LHCN-M2 (cell line): ENCODE results near the gene HYAL2. TPM values are rescaled to one million over a fixed set of nuclear protein-coding genes. Genes with fewer than 3 reads are reported as not detected.

ENCODE experiments used
- DNase-seq: peaks from one replicate; pipeline ENCODE4 v3.0.0-alpha.2; 2012; ENCODE audit warnings: low read depth
- total RNA-seq: library from RNA; depleted of rRNA; stranded (reverse); fragments of >200 nt; gene quantifications from 2 replicates; pipeline ENCODE4 v1.2.3, GENCODE V29; 2014

The HYAL2 gene
- total RNA-seq, 1 experiment from 2014 or later: 106 TPM

GRCh38 chr3:50350527-50351322 lies 28.2 kb upstream of the HYAL2 start, which contains the start of the genes CYB561D2 and NPRL2:
CYB561D2 (plus strand) TSS chr3:50350862; CDS start chr3:50351434, 572 bp downstream.
NPRL2 (minus strand) TSS chr3:50350775; CDS start chr3:50350652, 123 bp downstream.
- DNase-seq: peak; percentile 89

- no peak for DNase-seq
These were observed 27.6 kb upstream of the HYAL2 start for GRCh38 chr3:50350213-50350526.

- DNase-seq: peak; percentile 74
These were observed 24.8 kb upstream of the HYAL2 start for GRCh38 chr3:50347187-50347813.

GRCh38 chr3:50345586-50346234 lies 23.2 kb upstream of the HYAL2 start, which contains the start of gene ZMYND10:
ZMYND10 (minus strand) TSS chr3:50345732; CDS start chr3:50345579, 153 bp downstream.
- no peak for DNase-seq

GRCh38 chr3:50345008-50345407 lies 22.5 kb upstream of the HYAL2 start:
- DNase-seq: no peak

GRCh38 chr3:50342813-50343633 lies 20.5 kb upstream of the HYAL2 start:
- DNase-seq: no peak

GRCh38 chr3:50341996-50342650 lies 19.6 kb upstream of the HYAL2 start:
- DNase-seq: no peak

- DNase-seq: no peak
These were observed 19.0 kb upstream of the HYAL2 start for GRCh38 chr3:50341537-50341936.

GRCh38 chr3:50340448-50341329 lies 18.1 kb upstream of the HYAL2 start, which contains the start of gene RASSF1:
RASSF1 (minus strand) TSS chr3:50340836; CDS start chr3:50340805, 31 bp downstream.
- peak; percentile 23 for DNase-seq

- DNase-seq: no peak
These were observed 17.6 kb upstream of the HYAL2 start for GRCh38 chr3:50340147-50340447.

GRCh38 chr3:50339485-50340146 lies 17.1 kb upstream of the HYAL2 start:
- DNase-seq: peak; percentile 38

GRCh38 chr3:50338965-50339364 lies 16.4 kb upstream of the HYAL2 start:
- no peak for DNase-seq

GRCh38 chr3:50337175-50337861 lies 14.8 kb upstream of the HYAL2 start:
- peak; percentile 99 for DNase-seq

- DNase-seq: peak; percentile 44
These were observed 14.1 kb upstream of the HYAL2 start for GRCh38 chr3:50336452-50337174.

- DNase-seq: no peak
These were observed 12.0 kb upstream of the HYAL2 start for GRCh38 chr3:50334339-50335075.

- no peak for DNase-seq
These were observed 11.3 kb upstream of the HYAL2 start for GRCh38 chr3:50333744-50334328.

- no peak for DNase-seq
These were observed 8.9 kb upstream of the HYAL2 start for GRCh38 chr3:50331364-50331907.
